GM06990 (cell line): ENCODE data around the gene PGBD5.

ENCODE experiments used
- DNase-seq: peaks from one replicate; pipeline ENCODE4 v3.0.0-alpha.2; 2011; ENCODE audit not compliant: insufficient read length; ENCODE audit errors: extremely low read depth
- H3K27me3 ChIP-seq: replicated peaks from 2 replicates; pipeline ENCODE4 v1.6.0; 2011; ENCODE audit warnings: low read length; ENCODE audit not compliant: control insufficient read depth, insufficient read depth
- H3K36me3 ChIP-seq: 2 replicates; pipeline ENCODE4 v1.5.1; 2011; ENCODE audit warnings: low read length; ENCODE audit not compliant: control insufficient read depth, insufficient read depth
- H3K4me3 ChIP-seq: replicated peaks from 2 replicates; pipeline ENCODE4 v1.5.1; 2011; ENCODE audit warnings: low read depth, mild to moderate bottlenecking, control low read depth, low read length
- TF ChIP-seq, protein P1 (sequence below): IDR thresholded peaks from 2 replicates; pipeline ENCODE4 v1.5.1; 2011; ENCODE audit warnings: low read length, control low read depth, mild to moderate bottlenecking, inconsistent platforms; ENCODE audit not compliant: insufficient read depth, poor library complexity, severe bottlenecking

PGBD5 gene

DNA sequence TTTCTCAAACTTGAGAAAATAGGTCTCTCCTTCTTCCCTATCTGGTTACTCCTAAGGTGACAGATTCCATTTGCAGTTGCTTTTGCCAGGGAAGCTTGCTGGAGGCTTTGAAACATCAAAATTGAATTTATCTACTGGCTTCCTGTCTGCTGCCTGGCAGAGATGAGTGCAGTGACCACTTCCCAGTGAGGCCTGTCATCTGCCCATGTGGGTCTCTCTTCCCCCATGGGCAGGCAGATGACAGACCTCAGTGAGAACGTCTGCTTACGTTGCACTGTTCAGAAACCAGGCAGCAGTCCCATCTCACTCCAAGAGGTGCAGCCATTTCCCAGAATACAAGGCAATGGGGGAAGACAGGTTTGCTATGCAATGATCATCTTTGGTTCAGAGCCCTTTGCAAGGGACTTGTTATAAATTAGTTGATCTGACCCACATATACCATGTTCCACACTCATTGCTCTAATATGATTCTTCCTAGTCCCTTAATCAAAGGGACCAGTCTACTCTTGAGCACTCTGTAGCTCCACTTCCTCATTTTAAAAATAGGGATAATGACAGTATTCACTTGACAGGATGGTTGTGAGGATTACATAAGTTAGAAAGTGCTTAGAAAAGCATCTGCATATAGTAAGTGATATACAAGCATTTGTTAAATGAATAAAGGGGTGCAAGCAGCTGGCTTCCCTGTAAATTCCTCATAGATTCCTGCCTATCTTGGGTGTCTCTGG, 10.6 kb downstream of the PGBD5 start:
- no peaks in the 10 kb centered on the region for H3K36me3 ChIP-seq
- DNase-seq, result no peak

GRCh38 chr1:230414694-230415093, 11.4 kb downstream of the PGBD5 start:
- DNase-seq, result no peak
- Histone ChIP-seq H3K36me3 (no peaks in the 10 kb centered on the region), H3K27me3 (no peaks in the 10 kb centered on the region; the same call in 1 of the 2 replicates), H3K4me3 (no peak overlapping the region)
- TF ChIP-seq, protein P1, sequence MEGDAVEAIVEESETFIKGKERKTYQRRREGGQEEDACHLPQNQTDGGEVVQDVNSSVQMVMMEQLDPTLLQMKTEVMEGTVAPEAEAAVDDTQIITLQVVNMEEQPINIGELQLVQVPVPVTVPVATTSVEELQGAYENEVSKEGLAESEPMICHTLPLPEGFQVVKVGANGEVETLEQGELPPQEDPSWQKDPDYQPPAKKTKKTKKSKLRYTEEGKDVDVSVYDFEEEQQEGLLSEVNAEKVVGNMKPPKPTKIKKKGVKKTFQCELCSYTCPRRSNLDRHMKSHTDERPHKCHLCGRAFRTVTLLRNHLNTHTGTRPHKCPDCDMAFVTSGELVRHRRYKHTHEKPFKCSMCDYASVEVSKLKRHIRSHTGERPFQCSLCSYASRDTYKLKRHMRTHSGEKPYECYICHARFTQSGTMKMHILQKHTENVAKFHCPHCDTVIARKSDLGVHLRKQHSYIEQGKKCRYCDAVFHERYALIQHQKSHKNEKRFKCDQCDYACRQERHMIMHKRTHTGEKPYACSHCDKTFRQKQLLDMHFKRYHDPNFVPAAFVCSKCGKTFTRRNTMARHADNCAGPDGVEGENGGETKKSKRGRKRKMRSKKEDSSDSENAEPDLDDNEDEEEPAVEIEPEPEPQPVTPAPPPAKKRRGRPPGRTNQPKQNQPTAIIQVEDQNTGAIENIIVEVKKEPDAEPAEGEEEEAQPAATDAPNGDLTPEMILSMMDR, result no peak

More for the DNA sequence above, 10.6 kb downstream of the PGBD5 start:
- H3K27me3 ChIP-seq, result no peaks in the 10 kb centered on the region; the same call in 1 of the 2 replicates
- H3K4me3 ChIP-seq, result no peak overlapping the region
- TF ChIP-seq, protein P1, result no peak

GRCh38 chr1:230414102-230414501, 12.0 kb downstream of the PGBD5 start:
- DNase-seq, result no peak
- TF ChIP-seq, protein P1, result no peak
- no peak overlapping the region for H3K4me3 ChIP-seq
- H3K27me3 ChIP-seq, result no peaks in the 10 kb centered on the region; the same call in 1 of the 2 replicates
- no peaks in the 10 kb centered on the region for H3K36me3 ChIP-seq

DNA sequence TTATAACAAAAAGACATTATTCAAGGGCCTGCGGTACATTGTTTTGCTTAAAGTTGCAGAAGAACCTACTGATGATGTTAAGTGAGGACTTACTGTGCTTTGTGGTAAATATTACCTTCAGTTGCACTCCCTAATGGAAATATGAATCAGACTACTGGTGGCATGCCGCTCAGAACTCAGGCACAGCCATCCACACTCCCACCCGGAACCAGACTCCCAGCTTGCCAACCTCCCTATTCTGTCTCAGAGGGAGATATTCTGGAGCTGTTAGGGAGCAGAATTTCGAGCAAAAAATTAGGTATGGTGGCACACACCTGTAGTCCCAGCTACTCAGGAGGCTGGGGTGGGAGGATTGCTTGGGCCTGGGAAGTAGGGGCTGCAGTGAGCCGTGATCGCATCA, 13.1 kb downstream of the PGBD5 start:
- TF ChIP-seq, protein P1, result no peak
- Histone ChIP-seq H3K36me3 (no peaks in the 10 kb centered on the region), H3K27me3 (no peaks in the 10 kb centered on the region), H3K4me3 (no peak overlapping the region)
- DNase-seq, result no peak

GRCh38 chr1:230408971-230409370, 17.2 kb downstream of the PGBD5 start:
- Histone ChIP-seq H3K4me3 (no peak overlapping the region), H3K27me3 (no peaks in the 10 kb centered on the region), H3K36me3 (no peaks in the 10 kb centered on the region)
- no peak for DNase-seq
- TF ChIP-seq, protein P1, result no peak
